MCF 10A (cell line): Measurements from ENCODE around the gene STK10. TPM values are rescaled to one million over a fixed set of nuclear protein-coding genes. Genes with fewer than 3 reads are reported as not detected.

Experiments used
- BruUV-seq: library from RNA; stranded (reverse); fragments of 400-500 nt; replicated peaks from 2 replicates; lab custom pipeline; 2021; lab: Mats Ljungman, UMichigan
- CTCF ChIA-PET: fragments of 300-600 bp; sonication (Branson Sonifier 250); formaldehyde crosslinking; extraction: SDS; loops from one replicate; lab custom pipeline; 2021; ENCODE audit warnings: antibody characterized with exemption, inconsistent platforms; lab: Yijun Ruan, JAX
- POLR2A ChIA-PET: fragments of 300-600, 350-650 bp; sonication (Branson Sonifier 250); formaldehyde crosslinking; extraction: SDS; loops from one replicate; lab custom pipeline; 2020; ENCODE audit warnings: antibody characterized with exemption, inconsistent platforms; lab: Yijun Ruan, JAX
- DNase-seq: peaks from one replicate; pipeline ENCODE4 v3.0.0-alpha.2; 2018; ENCODE audit not compliant: unreplicated experiment
- H3K27ac Mint-ChIP-seq: one replicate; pipeline ENCODE4 v1.8.0; 2022; ENCODE audit warnings: mild to moderate bottlenecking, low read depth, mixed read lengths; ENCODE audit not compliant: unreplicated experiment
- H3K27me3 Mint-ChIP-seq: one replicate; pipeline ENCODE4 v1.8.0; 2022; ENCODE audit warnings: mixed read lengths; ENCODE audit not compliant: insufficient read depth, unreplicated experiment
- H3K36me3 Mint-ChIP-seq: one replicate; pipeline ENCODE4 v1.8.0; 2022; ENCODE audit warnings: mild to moderate bottlenecking, moderate library complexity, mixed read lengths; ENCODE audit not compliant: insufficient read depth, unreplicated experiment
- H3K4me1 Mint-ChIP-seq: one replicate; pipeline ENCODE4 v1.8.0; 2022; ENCODE audit warnings: mixed read lengths; ENCODE audit not compliant: insufficient read depth, unreplicated experiment
- H3K4me3 Mint-ChIP-seq: one replicate; pipeline ENCODE4 v1.8.0; 2022; ENCODE audit warnings: mild to moderate bottlenecking, moderate library complexity, mixed read lengths; ENCODE audit not compliant: unreplicated experiment
- H3K9me3 Mint-ChIP-seq: one replicate; pipeline ENCODE4 v1.8.0; 2022; ENCODE audit warnings: mixed read lengths; ENCODE audit not compliant: unreplicated experiment
- CTCF ChIP-seq: fragments of 200-600 bp; IDR thresholded peaks from one replicate; pipeline ENCODE4 v1.8.0; 2022; ENCODE audit warnings: antibody characterized with exemption, mild to moderate bottlenecking; ENCODE audit not compliant: unreplicated experiment
- intact Hi-C: fragments of 100-400 bp; cut with micrococcal nuclease; formaldehyde crosslinking; loops from 2 replicates; pipeline ENCODE4 v1.14.1; 2022
- total RNA-seq: library from RNA; stranded (reverse); gene quantifications from 2 replicates; pipeline ENCODE4 v1.2.3, GENCODE V29; 2022

The STK10 gene
- total RNA-seq, 1 experiment from 2014 or later: 46.5 TPM

- H3K4me1 Mint-ChIP-seq: no peaks in the 10 kb centered on the region
- no peaks in the 10 kb centered on the region for H3K27me3 Mint-ChIP-seq
- no TSS peak for BruUV-seq
- ChIA-PET CTCF (interaction anchor here (0.5 to 4.4 kb wide), 62 partner anchors 8 to 1054 kb away, joined by 3 to 118 read pairs (median 4); partner anchors contain the start of genes FBXW11 and FGF18), POLR2A (interaction anchor here (0.7 to 2.2 kb wide), 2 partner anchors 148 to 565 kb away, joined by 3 to 9 read pairs; no protein-coding TSS in a partner anchor)
- H3K9me3 Mint-ChIP-seq: no peaks in the 10 kb centered on the region
- peak; percentile 30 for DNase-seq
- no peak overlapping the region for H3K4me3 Mint-ChIP-seq
- TF ChIP-seq CTCF: peak; percentile 64
- no peak overlapping the region for H3K27ac Mint-ChIP-seq
- intact Hi-C loops: loop anchor here (1.0 to 5.0 kb wide), 2 partner anchors 128 to 147 kb away; partner anchors contain the start of gene STK10
- H3K36me3 Mint-ChIP-seq: peaks cover 75% of the 10 kb centered on the region
These were observed 128.3 kb downstream of the STK10 start for GRCh38 chr5:172059661-172060100.

- peaks cover 62% of the 10 kb centered on the region for H3K36me3 Mint-ChIP-seq
- CTCF ChIA-PET: interaction anchor here (0.7 to 4.4 kb wide), 14 partner anchors 9 to 642 kb away, joined by 3 to 118 read pairs (median 6); partner anchors contain the start of gene FBXW11
- no peak for DNase-seq
- H3K27ac Mint-ChIP-seq: no peak overlapping the region
- no TSS peak for BruUV-seq
- no peak for TF ChIP-seq CTCF
- H3K4me3 Mint-ChIP-seq: no peak overlapping the region
- H3K9me3 Mint-ChIP-seq: no peaks in the 10 kb centered on the region
- H3K4me1 Mint-ChIP-seq: no peaks in the 10 kb centered on the region
- no peaks in the 10 kb centered on the region for H3K27me3 Mint-ChIP-seq
- intact Hi-C loops: no loop called here
- POLR2A ChIA-PET: no interaction called here
These were observed 129.9 kb downstream of the STK10 start for GRCh38 chr5:172058088-172058487.

- no peaks in the 10 kb centered on the region for H3K27me3 Mint-ChIP-seq
- no peak overlapping the region for H3K4me3 Mint-ChIP-seq
- no peaks in the 10 kb centered on the region for H3K9me3 Mint-ChIP-seq
- no peak for TF ChIP-seq CTCF
- intact Hi-C loops: no loop called here
- H3K4me1 Mint-ChIP-seq: no peaks in the 10 kb centered on the region
- H3K27ac Mint-ChIP-seq: peak overlapping the region; percentile 40
- peaks cover 55% of the 10 kb centered on the region for H3K36me3 Mint-ChIP-seq
- ChIA-PET CTCF (interaction anchor here (0.6 to 2.1 kb wide), 6 partner anchors 13 to 230 kb away, joined by 3 to 15 read pairs (median 4); no protein-coding TSS in a partner anchor), POLR2A (interaction anchor here (1.0 kb wide), 1 partner anchor 19 kb away, joined by 3 read pairs; no protein-coding TSS in a partner anchor)
- no peak for DNase-seq
- BruUV-seq: no TSS peak
These were observed 132.0 kb downstream of the STK10 start for GRCh38 chr5:172055996-172056395.

- no TSS peak for BruUV-seq
- POLR2A ChIA-PET: no interaction called here
- Mint-ChIP-seq H3K27ac (no peak overlapping the region), H3K4me1 (no peaks in the 10 kb centered on the region), H3K27me3 (no peaks in the 10 kb centered on the region), H3K9me3 (no peaks in the 10 kb centered on the region), H3K4me3 (no peak overlapping the region), H3K36me3 (peaks cover 55% of the 10 kb centered on the region)
- CTCF ChIA-PET: interaction anchor here (0.6 to 3.5 kb wide), 6 partner anchors 13 to 147 kb away, joined by 3 to 19 read pairs (median 4); no protein-coding TSS in a partner anchor
- intact Hi-C loops: no loop called here
- no peak for TF ChIP-seq CTCF
- no peak for DNase-seq
These were observed 132.6 kb downstream of the STK10 start for GRCh38 chr5:172055421-172055820.
